Smooth muscle cell of the brain vasculature (primary cell): ENCODE data around the gene SLC25A36.

ENCODE experiments used
- DNase-seq: peaks from one replicate; pipeline ENCODE4 v3.0.0-alpha.2; 2012; ENCODE audit warnings: low read depth, low spot score

SLC25A36 gene, protein sequence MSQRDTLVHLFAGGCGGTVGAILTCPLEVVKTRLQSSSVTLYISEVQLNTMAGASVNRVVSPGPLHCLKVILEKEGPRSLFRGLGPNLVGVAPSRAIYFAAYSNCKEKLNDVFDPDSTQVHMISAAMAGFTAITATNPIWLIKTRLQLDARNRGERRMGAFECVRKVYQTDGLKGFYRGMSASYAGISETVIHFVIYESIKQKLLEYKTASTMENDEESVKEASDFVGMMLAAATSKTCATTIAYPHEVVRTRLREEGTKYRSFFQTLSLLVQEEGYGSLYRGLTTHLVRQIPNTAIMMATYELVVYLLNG

GRCh38 chr3:140941434-140942220 lies at the start of gene SLC25A36:
SLC25A36 (plus strand) TSS chr3:140941836; CDS start chr3:140942055, 219 bp downstream.
- DNase-seq, result peak; percentile 94

GRCh38 chr3:140896997-140897396 lies 44.6 kb upstream of the SLC25A36 start:
- DNase-seq, result no peak

- peak; percentile 71 for DNase-seq
These were observed 43.1 kb upstream of the SLC25A36 start for GRCh38 chr3:140898340-140899180.

- DNase-seq, result no peak
These were observed 42.3 kb upstream of the SLC25A36 start for GRCh38 chr3:140899363-140899762.

DNA sequence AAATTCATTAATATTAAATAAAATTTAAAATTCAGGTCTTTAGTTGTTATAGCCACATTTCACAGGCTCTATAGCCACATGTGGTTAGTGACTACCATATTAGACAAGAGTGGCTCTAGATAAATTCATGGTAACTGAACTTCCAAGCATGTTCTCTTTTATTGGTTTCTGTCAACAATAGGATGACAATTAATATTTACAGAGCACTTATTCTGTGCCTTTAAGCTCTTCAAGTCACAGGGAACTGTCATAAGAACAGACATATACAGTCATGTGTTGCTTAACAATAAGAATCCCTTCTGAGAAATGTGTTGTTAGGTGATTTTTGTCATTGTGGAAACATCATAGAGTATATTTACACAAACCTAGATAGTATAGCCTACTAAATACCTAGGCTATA lies 38.8 kb upstream of the SLC25A36 start:
- no peak for DNase-seq

DNA sequence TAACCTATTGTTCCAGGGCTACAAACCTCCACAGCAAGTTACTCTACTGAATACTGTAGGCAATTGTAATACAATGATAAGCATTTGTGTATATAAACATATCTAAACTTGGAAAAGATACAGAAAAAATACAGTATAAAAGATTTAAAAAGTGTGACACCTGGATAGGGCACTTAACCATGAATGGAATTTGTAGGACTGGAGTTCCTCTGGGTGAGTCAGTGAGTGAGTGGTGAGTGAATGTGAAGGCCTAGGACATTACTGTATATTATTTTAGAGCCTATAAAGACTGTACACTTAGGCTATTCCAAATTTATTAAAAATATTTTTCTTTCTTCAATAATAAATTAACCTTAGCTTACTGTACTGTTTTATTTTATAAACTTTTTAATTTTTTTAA lies 38.4 kb upstream of the SLC25A36 start:
- no peak for DNase-seq

DNA sequence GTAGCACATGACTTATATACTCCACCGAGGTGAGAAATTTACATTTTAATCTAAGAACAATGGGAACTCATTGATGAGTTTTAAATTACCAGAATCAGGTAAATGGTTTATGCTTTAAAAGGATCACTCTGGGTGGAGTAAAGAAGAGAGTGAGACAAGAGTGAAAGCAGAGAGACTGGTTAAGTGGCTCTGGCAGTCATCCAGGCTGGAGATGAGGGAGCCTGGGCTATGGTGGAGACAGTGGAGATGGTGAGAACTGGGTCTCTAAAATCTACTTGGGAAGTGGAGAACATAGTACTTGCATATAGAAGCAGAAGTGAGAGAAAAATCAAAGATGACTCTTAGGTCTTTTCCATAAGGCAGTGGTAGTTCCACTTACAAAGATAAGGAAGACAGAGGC lies 37.1 kb upstream of the SLC25A36 start:
- DNase-seq, result no peak

- DNase-seq, result no peak
These were observed 36.1 kb upstream of the SLC25A36 start for GRCh38 chr3:140905559-140905958.

GRCh38 chr3:140906785-140907184 lies 34.9 kb upstream of the SLC25A36 start:
- DNase-seq, result no peak

GRCh38 chr3:140910860-140911259 lies 30.8 kb upstream of the SLC25A36 start:
- DNase-seq, result no peak

DNA sequence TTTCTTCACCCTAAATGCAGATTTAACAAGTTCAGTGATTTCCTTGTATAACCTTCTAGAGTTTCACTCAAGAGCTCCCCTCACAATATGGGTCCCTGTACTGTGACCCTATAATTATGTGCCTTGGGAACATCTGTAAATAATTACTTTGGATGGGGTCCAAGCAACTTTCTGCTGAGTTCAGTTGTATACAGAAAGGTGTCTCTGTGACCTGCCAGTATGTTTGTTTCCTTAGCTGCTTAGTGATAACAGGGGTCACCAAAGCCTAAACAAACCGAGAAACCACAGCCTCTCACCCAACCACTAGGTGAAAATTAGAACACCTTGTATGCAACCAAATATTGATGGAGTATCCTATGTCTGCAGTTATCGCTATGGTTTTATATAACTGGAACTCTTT lies 29.8 kb upstream of the SLC25A36 start:
- DNase-seq, result no peak

- DNase-seq, result no peak
These were observed 27.9 kb upstream of the SLC25A36 start for GRCh38 chr3:140913728-140914127.

GRCh38 chr3:140914384-140914945 lies 27.2 kb upstream of the SLC25A36 start:
- DNase-seq, result no peak

DNA sequence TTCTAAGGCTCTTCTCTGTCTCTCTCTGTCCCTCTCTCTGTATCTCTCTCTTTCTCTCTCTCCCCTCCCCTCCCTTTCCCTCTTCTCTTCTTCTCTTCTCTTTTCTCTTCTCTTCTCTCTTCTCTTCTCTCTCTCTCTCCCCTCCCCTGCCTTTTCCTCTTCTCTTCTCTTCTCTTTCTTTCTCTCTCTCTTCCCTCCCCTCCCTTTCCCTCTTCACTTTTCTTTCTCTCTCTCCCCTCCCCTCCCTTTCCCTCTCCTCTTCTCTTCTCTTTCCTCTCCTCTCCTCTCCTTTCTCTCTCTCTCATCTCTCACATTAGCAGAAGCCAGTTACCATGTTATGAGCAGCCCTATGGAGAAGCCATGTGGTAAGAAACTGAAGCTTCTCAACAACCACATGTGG lies 25.0 kb upstream of the SLC25A36 start:
- no peak for DNase-seq

GRCh38 chr3:140917772-140918171 lies 23.9 kb upstream of the SLC25A36 start:
- no peak for DNase-seq

- no peak for DNase-seq
These were observed 21.6 kb upstream of the SLC25A36 start for GRCh38 chr3:140920029-140920428.

DNA sequence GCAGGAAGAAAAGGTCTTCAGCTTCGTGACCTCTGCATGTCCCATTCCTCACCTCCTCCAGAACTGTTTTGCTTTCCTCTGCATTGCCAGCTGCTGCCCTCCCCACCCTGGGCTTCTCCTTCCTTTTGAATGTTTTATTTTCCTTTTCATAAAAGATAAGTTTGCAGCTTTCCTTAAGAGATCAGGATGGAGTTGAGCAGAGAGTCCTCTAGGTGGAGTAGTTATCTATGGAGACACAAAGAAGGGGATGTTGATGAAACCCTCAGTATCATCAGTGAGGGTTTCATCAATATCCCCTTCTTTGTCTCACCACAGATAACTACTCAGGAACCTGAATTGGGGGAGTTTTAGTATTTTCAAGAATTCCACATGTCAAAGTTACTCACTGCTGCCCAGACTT lies 19.0 kb upstream of the SLC25A36 start:
- DNase-seq, result no peak

DNA sequence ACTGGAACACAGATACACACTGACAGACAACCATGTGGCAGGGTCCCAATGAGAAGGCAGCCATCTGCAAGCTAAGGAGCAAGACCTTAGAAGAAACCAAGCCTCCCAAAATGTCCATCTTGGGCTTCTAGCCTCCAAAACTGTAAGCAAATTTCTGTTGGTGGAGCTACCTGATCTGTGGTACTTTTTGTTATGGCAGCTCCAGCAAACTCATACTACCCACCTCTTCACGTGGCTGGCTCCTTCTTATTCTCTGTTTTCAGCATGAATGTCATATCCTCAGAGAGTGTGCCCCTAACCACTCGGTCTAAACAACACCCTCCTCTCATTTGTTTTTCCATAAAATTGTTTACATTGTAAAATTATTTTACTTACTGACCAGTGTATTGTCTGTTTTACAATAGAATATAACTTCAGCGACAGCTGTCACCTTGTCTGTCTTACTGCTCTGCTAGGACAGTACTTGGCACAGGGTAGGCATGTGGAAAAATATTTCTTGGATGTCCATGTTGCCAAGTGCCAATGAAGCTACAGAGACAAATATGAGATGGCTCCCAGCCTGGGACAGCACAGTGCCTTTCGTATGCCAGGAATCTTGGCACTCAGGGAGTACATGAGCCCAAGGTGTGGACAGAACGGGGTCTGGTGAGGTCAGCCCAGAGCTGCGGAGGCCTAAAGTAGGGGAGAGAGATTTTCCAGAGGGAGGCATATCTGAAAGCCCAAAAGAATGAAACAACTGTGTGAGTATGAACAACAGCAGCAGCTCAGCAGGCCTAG lies 17.4 kb upstream of the SLC25A36 start:
- no peak for DNase-seq

- no peak for DNase-seq
These were observed 14.2 kb upstream of the SLC25A36 start for GRCh38 chr3:140927279-140928069.

DNA sequence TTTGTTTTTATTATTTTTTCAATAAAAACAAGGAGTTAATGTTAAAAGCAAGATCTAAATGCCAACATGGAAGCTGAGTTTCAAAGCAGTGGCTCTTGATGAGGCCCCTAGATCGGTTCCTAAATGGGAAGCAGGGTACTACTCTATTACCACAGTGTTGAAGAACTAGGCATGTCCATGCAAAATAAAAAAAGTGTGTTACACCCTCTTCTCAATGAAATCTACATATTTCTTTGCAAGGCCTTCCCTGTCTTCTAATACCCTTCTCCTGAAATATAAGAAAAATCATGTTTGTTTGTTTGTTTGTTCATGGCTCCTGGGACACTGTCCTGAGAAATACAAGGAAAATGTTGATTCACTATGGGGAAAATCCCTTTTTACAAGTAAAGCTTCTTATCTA lies 12.2 kb upstream of the SLC25A36 start:
- DNase-seq, result no peak
